Activated CD8-positive, alpha-beta memory T cell treated with anti-CD3 and anti-CD28 coated beads for 1 hour (primary cell): ENCODE data around the gene ASGR1.

Experiments used
- DNase-seq, 2 donors: peaks; one replicate each; pipeline ENCODE4 v3.0.0-alpha.2; 2020; ENCODE audit warnings: low read depth in 1 of 2; ENCODE audit errors: extremely low read depth in 1 of 2

Gene ASGR1

GRCh38 chr17:7216242-7217112 lies 37.3 kb upstream of the ASGR1 start:
- DNase-seq: no peak

- DNase-seq: no peak
Measured at GRCh38 chr17:7215652-7216180, 36.5 kb upstream of the ASGR1 start.

DNA sequence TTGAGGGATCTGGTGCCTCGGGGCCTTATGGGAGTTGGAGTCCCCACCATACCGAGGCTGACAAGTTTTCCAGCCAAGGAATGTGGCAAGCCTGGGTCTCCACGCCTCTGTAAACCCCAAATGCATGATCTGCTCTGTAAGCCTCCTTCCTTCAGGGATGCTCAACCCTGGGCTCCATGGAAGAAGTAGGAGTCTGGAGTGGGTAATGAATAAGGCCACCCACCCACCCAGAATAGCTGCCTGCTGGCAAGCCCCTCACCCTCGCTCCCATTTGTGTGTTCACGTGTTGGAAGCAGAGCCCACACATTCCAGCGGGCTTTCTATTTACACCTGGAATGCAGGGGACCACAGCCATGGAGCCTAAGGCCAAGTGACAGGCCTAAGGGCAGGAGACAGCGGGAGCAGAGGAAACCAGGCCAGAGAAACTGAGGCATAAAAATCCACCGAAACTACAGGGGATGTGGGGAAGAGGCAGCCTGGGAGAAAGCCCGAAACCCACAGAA lies 36.0 kb upstream of the ASGR1 start:
- DNase-seq: no peak

- DNase-seq: peak; percentile 98 to 99
Measured at GRCh38 chr17:7214300-7215135, 35.3 kb upstream of the ASGR1 start.

DNA sequence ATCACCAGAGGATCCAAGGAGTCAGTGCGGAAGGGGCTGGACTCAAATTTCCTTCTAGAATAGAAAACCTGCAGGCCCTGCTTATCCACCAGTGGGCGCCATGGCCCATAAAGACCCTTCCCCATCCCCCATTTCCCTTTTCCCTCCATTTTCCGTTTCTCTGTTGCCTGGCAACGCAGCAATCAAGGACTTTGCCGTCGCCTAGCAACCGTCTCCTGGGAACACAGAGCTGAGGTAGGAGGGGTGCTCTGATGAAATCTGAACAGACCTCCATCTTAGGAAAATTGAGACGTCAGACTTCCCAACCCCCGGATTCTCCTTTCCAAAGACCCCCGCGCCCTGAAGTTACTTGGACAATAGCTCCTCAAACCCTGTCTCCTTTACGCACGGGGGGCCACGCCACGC lies 34.7 kb upstream of the ASGR1 start:
- peak in 1 of 2 donors; percentile 70 for DNase-seq

DNA sequence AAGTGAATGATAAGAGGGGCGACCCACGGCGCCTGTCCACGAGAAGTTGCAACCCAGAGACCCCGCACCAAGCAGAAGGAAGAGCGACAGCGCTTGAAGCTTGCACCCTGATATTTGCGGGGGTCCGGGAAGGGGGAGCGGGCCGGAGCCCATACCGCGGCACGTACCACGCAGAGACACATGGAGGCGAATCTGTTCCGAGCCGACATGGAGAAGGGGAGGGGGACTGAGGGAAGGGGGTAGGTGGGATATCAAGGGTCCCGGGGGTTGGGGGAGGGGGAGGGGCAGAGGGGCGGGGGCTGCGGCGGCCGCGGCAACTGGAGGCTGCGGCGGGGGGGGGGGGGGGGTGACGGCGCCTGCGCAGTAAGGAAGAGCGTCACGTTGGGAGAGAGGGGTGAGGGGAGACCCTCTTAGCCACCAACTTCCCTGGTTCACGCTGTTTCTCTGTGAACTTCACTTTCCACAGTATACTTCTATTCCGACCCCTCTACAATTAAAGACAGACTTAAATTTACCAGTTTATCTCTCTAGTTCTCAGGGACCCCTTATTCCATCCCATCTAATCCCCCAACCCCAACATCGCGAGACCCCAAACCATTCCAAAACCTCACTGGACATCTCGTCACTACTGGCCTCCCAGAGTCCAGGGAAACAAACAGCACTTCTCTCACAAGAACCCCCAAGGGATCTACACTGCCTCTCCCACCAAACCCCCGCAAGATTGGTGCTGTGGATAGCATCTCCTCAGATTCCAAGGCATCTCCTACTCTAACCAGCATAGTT lies 32.5 kb upstream of the ASGR1 start:
- no peak for DNase-seq

DNA sequence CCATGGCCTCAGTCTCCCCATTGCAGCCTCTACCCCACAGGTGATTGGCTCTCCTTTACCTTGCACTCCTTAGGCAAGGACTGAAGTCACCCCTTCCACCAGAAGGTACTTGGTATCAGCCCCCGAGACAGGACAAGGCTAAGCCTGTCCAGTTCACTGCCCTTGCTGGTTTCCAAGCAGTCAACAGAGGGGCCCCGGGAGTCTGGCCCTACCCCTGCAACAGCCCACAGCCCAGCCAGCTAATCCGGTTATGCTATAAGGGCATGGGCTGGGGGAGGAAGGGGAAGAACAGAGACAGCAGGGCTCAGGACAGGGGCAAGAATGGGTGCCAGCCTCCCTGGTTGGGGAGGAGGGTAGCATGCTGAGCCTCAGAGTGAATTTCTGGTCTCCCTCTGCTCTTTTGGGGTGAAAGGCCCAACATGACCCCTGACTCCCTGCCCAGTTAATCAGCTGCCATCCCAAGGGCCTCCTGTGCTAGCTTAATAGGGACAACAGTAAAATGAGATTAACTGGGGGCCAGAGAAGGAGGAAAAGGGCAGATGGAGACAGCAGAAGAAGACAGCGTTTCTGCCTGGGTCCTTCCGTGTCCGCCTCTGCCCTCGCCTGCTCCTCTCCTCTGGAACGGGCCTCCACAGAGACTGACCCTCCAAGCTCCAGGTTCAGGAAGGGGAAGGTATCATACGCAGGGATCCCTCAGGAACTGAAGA lies 29.7 kb upstream of the ASGR1 start:
- DNase-seq: no peak

DNA sequence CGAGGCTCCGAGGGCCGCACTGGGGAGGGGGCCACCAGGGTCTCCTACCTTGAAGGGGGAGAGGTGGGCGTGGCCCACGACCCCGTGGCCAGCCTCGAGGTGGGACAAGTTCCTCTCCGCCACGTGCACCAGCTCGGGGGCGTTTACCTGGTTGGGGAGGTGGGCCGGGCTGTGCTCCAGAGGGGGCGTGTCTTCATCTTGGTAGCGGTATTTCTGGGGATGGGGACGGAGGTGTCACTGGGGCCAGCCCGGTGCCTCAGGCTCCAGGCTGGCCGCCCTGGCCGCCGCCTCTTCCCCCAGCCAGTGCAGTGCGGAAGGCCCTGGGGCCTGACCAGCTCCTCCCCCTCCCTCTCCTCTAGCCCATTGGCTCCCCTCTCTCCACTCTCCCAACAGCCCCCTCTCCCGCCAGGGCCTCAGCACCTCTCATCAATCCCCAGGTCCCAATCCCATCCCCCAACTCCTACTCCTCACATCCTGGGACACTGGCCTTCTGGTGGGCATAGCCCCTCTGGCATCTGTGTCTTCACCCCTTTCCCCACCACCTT lies 28.9 kb upstream of the ASGR1 start:
- no peak for DNase-seq

DNA sequence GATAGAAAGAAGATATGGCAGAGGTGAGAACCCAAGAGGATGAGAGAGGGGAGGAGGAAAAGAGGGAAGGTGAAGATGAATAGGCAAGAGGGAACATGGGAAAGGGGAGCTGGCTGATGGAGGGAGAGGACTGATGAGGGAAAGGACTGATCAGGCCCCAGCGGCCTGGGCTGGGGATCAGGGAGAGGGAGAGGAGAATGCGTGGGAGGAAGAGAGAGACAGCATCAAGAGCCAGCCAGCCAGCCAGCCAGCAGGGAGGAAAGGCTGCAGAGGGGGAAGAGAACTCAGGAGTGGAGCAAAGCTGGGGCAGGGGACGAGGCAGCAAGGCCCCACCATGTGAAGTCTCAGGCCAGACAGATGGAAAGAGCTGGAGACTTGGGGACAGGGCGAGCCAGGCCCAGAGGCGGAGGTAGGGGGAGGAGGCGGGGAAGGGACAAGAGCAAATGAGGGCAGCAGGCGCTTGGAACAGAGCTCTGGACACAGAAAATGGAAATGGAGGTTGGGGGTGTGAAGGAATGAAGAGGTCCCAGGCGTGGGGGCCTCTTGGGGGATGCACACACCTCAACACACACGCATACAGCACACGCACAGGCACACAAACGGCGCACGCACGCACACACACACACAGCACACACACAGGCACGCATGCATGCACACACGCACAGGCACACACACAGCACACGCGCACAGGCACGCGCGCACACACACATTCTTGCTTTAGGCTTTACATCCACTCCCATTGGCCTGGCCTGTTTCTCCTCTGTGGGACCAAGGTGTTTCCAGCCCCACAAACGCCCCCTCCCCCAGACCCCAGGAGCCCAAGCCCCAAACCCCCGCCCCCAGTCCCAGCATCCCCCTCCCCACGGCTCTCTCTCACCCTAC lies 28.2 kb upstream of the ASGR1 start:
- DNase-seq: no peak

GRCh38 chr17:7205561-7205960 lies 26.4 kb upstream of the ASGR1 start:
- no peak for DNase-seq

DNA sequence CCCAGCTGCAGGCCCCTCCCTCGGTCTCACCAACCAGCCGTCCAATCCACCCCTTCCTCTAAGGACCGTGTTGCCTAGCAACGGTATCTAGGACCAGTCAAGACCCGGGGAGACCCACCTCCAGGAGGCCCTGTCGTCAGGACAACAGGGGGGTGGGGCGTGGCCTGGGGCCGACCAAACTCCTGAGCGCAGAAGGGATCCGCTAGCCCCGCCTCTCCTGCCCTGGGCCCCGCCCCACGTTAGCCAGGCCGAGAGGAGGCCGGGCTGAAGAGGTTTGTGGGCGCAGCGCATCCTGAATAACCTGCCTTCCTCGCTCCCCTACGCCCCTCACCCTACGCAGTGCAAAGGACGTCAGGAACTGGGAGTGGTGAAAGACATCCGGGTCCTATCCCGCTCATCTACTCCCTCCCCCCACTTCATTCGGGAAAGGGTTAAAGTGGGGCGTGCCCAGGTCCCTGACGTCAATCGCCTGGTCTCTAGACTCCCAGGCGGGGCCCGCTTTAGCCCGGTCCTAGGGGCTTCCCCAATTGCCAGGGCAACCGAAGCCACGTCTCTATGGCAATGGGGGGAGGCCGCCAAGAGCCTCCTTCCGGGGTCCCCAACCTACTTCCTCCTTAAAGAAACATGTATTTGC lies 25.8 kb upstream of the ASGR1 start:
- peak; percentile 87 to 95 for DNase-seq

DNA sequence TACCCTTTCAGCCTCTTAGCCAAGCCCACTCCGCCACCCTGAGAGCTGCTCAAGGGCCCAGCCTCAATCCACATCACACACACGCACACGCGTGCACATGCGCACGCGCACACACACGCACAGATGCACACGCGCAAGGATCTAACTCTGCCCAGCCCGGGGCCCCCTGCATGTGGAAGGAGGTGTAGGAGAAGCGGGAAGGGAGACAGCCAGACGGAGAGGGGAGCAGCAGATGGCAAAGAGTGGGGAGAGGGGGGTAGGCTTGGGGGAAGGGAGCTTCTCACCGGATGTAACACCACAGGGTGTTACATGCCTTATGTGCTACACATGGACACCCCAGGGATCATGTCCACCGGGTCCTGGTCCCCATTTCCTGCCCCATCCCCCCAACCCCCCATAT lies 25.2 kb upstream of the ASGR1 start:
- no peak for DNase-seq

- no peak for DNase-seq
Measured at GRCh38 chr17:7203391-7203790, 24.2 kb upstream of the ASGR1 start.

- DNase-seq: no peak
Measured at GRCh38 chr17:7196651-7197401, 17.7 kb upstream of the ASGR1 start.

GRCh38 chr17:7195971-7196370 lies 16.8 kb upstream of the ASGR1 start:
- no peak for DNase-seq

- DNase-seq: no peak
Measured at GRCh38 chr17:7192271-7192937, 13.2 kb upstream of the ASGR1 start.
